Keratinocyte (primary cell): ENCODE results near the gene TLE7.

Experiments used
- EZH2 ChIP-seq: IDR thresholded peaks from one replicate; pipeline ENCODE4 v1.6.1; 2012; ENCODE audit warnings: inconsistent platforms, mild to moderate bottlenecking, low read length, moderate library complexity
- TF ChIP-seq, protein P1 (sequence below), 3 experiments: IDR thresholded peaks in 1 of 3; conservative IDR thresholded peaks in 1 of 3; optimal IDR thresholded peaks in 1 of 3; 2 replicates in 2 of 3; 3 replicates in 1 of 3; pipeline versions ENCODE3 to v1.5.1; 2011; ENCODE audit warnings: low read length in 3 of 3, mild to moderate bottlenecking in 3 of 3, moderate library complexity in 2 of 3, control low read depth in 1 of 3, inconsistent platforms in 1 of 3; ENCODE audit not compliant: insufficient read depth in 2 of 3; ENCODE audit errors: extremely low read depth in 1 of 3

DNA sequence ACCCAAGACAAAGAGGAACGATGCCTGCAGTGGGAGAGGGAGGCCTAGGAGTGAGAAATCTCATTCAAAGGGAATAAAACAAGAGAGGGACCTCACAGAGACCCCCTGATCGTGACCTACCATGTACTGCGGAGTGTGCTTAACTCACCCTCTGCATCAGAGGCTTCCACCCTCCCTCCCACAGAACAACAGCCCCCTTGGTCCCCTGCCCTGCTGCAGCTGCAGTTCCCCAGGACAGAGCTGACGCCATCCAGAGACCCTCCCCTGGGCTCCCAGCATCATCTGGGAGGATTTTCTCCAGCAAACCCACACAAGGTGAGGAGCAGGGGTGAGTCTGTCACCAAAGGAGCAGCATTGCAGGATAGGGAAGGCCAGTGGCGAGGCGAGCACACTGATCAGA, 39.8 kb downstream of the TLE7 start:
- TF ChIP-seq, protein P1, sequence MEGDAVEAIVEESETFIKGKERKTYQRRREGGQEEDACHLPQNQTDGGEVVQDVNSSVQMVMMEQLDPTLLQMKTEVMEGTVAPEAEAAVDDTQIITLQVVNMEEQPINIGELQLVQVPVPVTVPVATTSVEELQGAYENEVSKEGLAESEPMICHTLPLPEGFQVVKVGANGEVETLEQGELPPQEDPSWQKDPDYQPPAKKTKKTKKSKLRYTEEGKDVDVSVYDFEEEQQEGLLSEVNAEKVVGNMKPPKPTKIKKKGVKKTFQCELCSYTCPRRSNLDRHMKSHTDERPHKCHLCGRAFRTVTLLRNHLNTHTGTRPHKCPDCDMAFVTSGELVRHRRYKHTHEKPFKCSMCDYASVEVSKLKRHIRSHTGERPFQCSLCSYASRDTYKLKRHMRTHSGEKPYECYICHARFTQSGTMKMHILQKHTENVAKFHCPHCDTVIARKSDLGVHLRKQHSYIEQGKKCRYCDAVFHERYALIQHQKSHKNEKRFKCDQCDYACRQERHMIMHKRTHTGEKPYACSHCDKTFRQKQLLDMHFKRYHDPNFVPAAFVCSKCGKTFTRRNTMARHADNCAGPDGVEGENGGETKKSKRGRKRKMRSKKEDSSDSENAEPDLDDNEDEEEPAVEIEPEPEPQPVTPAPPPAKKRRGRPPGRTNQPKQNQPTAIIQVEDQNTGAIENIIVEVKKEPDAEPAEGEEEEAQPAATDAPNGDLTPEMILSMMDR (optimal IDR thresholded peaks at IDR 0.05 in 1 of 3, IDR thresholded peaks at IDR 0.05 in 1 of 3, conservative IDR thresholded peaks at IDR 0.05 in 1 of 3; ENCODE audit: extremely low read depth in 1 of 3, insufficient read depth in 2 of 3, low read length in 3 of 3): no peak
- no peak for TF ChIP-seq EZH2
